NOMO-1 (cell line): ENCODE data around the gene CCDC12.
A peak's percentile ranks its signal among the peaks of the same experiment; 100 is the strongest.

Experiments used
- DNase-seq, 2 experiments: peaks; one replicate each; lab custom pipeline; 2025; ENCODE audit not compliant: unreplicated experiment in 2 of 2; lab: John Stamatoyannopoulos, UW

The CCDC12 gene

GRCh38 chr3:46997453-46998091 lies 21.0 kb upstream of the CCDC12 start:
- no peak for DNase-seq

- DNase-seq, result no peak
These were observed 20.3 kb upstream of the CCDC12 start for GRCh38 chr3:46996689-46997452.

GRCh38 chr3:46995901-46996562 lies 19.5 kb upstream of the CCDC12 start:
- DNase-seq, result no peak

GRCh38 chr3:46994801-46995731 lies 18.5 kb upstream of the CCDC12 start:
- DNase-seq, result no peak

- no peak for DNase-seq
These were observed 17.4 kb upstream of the CCDC12 start for GRCh38 chr3:46993986-46994385.

GRCh38 chr3:46993292-46993691 lies 16.7 kb upstream of the CCDC12 start:
- no peak for DNase-seq

GRCh38 chr3:46992231-46992630 lies 15.7 kb upstream of the CCDC12 start:
- DNase-seq, result no peak

- no peak for DNase-seq
These were observed 15.0 kb upstream of the CCDC12 start for GRCh38 chr3:46991406-46992165.

GRCh38 chr3:46990573-46991374 lies 14.2 kb upstream of the CCDC12 start:
- DNase-seq, result peak; percentile 52 to 53

- DNase-seq, result no peak
These were observed 12.7 kb upstream of the CCDC12 start for GRCh38 chr3:46989146-46989810.

- DNase-seq, result no peak
These were observed 12.1 kb upstream of the CCDC12 start for GRCh38 chr3:46988616-46989015.

- DNase-seq, result peak; percentile 84 to 95
These were observed 11.3 kb upstream of the CCDC12 start for GRCh38 chr3:46987743-46988401.

- DNase-seq, result no peak
These were observed 10.8 kb upstream of the CCDC12 start for GRCh38 chr3:46987319-46987742.

GRCh38 chr3:46986782-46987310 lies 10.3 kb upstream of the CCDC12 start:
- no peak for DNase-seq

GRCh38 chr3:46986055-46986730 lies 9.6 kb upstream of the CCDC12 start:
- DNase-seq, result no peak

- no peak for DNase-seq
These were observed 9.0 kb upstream of the CCDC12 start for GRCh38 chr3:46985588-46985987.
